A549 (cell line): ENCODE data around the gene TBC1D14.

Experiments used
- HMGXB4 ChIP-seq: fragments of 250-450 bp; sonication (Bioruptor Pico); IDR thresholded peaks from 2 replicates; pipeline ENCODE4 v1.5.0; 2021; ENCODE audit warnings: mild to moderate bottlenecking, moderate library complexity, borderline replicate concordance
- NFE2L2 ChIP-seq: fragments of 150-350 bp; conservative IDR thresholded peaks from 2 replicates; pipeline ENCODE4 v1.6.1; 2014; ENCODE audit warnings: low read length

- TF ChIP-seq NFE2L2 (no peak), HMGXB4 (CRISPR knock-in tag) (no peak)
Observed at GRCh38 chr4:6916587-6917460, 7.2 kb downstream of the TBC1D14 start.
